Measurements from ENCODE around the gene SYP.

GRCh38 chrX:49139713-49140112 is 60.3 kb downstream of the SYP start:
- TF ChIP-seq, protein P1, sequence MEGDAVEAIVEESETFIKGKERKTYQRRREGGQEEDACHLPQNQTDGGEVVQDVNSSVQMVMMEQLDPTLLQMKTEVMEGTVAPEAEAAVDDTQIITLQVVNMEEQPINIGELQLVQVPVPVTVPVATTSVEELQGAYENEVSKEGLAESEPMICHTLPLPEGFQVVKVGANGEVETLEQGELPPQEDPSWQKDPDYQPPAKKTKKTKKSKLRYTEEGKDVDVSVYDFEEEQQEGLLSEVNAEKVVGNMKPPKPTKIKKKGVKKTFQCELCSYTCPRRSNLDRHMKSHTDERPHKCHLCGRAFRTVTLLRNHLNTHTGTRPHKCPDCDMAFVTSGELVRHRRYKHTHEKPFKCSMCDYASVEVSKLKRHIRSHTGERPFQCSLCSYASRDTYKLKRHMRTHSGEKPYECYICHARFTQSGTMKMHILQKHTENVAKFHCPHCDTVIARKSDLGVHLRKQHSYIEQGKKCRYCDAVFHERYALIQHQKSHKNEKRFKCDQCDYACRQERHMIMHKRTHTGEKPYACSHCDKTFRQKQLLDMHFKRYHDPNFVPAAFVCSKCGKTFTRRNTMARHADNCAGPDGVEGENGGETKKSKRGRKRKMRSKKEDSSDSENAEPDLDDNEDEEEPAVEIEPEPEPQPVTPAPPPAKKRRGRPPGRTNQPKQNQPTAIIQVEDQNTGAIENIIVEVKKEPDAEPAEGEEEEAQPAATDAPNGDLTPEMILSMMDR (IDR thresholded peaks at IDR 0.05 in 2 of 3, conservative IDR thresholded peaks at IDR 0.05 in 1 of 3; ENCODE audit: control insufficient read depth in 2 of 3, extremely low read depth in 1 of 3, insufficient read depth in 1 of 3, low read depth in 3 of 3, low read length in 3 of 3) = no peak
- TF ChIP-seq HDGF (IDR thresholded peaks at IDR 0.05) (no peak), ATF3 (IDR thresholded peaks at IDR 0.05; ENCODE audit: borderline replicate concordance, extremely low read depth, low read depth, low read length) (no peak), NRF1 (conservative IDR thresholded peaks at IDR 0.05; ENCODE audit: low read depth, low read length) (no peak), SRF (IDR thresholded peaks at IDR 0.05; ENCODE audit: low read depth in 2 of 2, low read length in 2 of 2) (no peak), KDM1A (IDR thresholded peaks at IDR 0.05; ENCODE audit: borderline replicate concordance) (no peak), EZH2 (IDR thresholded peaks at IDR 0.05; ENCODE audit: borderline replicate concordance, control insufficient read depth, low read depth, low read length) (no peak), POLR2AphosphoS2 (IDR thresholded peaks at IDR 0.05; ENCODE audit: low read depth, low read length) (no peak)

All from GM12878 (cell line).